PC-3 (cell line): ENCODE measurements around the gene UCP2. TPM values are rescaled to one million over a fixed set of nuclear protein-coding genes. Genes with fewer than 3 reads are reported as not detected.

Experiments
- ATAC-seq: fragments of 200-7000 bp; cut with Tn5 transposase; 2 replicates; pipeline ENCODE4 v1.9.1; 2020; ENCODE audit warnings: mild to moderate bottlenecking, moderate library complexity
- BruUV-seq: library from RNA; stranded (reverse); fragments of 400-500 nt; replicated peaks from 2 replicates; lab custom pipeline; 2021; lab: Mats Ljungman, UMichigan
- CTCF ChIA-PET: fragments of 300-600 bp; sonication (Branson Sonifier 250); formaldehyde crosslinking; loops from one replicate; lab custom pipeline; 2022; ENCODE audit warnings: antibody characterized with exemption; lab: Charles Lee
- POLR2A ChIA-PET: fragments of 300-600 bp; sonication (Branson Sonifier 250); formaldehyde crosslinking; loops from one replicate; lab custom pipeline; 2022; ENCODE audit warnings: antibody characterized with exemption; ENCODE audit not compliant: unreplicated experiment; lab: Charles Lee
- DNase-seq: peaks from one replicate; pipeline ENCODE4 v3.0.0-alpha.2; 2015
- H2AFZ ChIP-seq: fragments of 300-600 bp; sonication (generic); 2 replicates; pipeline ENCODE4 v1.6.0; 2016; ENCODE audit warnings: antibody characterized with exemption, low read length
- H3F3A ChIP-seq: fragments of 300-600 bp; sonication (generic); one replicate; pipeline ENCODE4 v1.6.0; 2017; ENCODE audit warnings: antibody characterized with exemption, low read length, control low read depth, mild to moderate bottlenecking; ENCODE audit not compliant: unreplicated experiment
- H3K27ac ChIP-seq: fragments of 300-600 bp; sonication (generic); 2 replicates; pipeline ENCODE4 v1.5.1; 2016; ENCODE audit warnings: mild to moderate bottlenecking, low read length
- H3K27me3 ChIP-seq: fragments of 300-600 bp; sonication (generic); 2 replicates; pipeline ENCODE4 v1.6.1; 2016; ENCODE audit warnings: low read length, mixed read lengths
- H3K36me3 ChIP-seq: fragments of 300-600 bp; sonication (generic); 2 replicates; pipeline ENCODE4 v1.6.1; 2016; ENCODE audit warnings: low read depth, mixed run types, low read length, mixed read lengths
- H3K4me1 ChIP-seq: fragments of 300-600 bp; sonication (generic); 2 replicates; pipeline ENCODE4 v1.5.1; 2016; ENCODE audit warnings: low read length; ENCODE audit not compliant: insufficient read depth
- H3K4me2 ChIP-seq: fragments of 300-600 bp; sonication (generic); 2 replicates; pipeline ENCODE4 v1.6.0; 2016; ENCODE audit warnings: low read length
- H3K4me3 ChIP-seq: fragments of 300-600 bp; sonication (generic); 2 replicates; pipeline ENCODE4 v1.5.1; 2016; ENCODE audit warnings: mild to moderate bottlenecking, low read length, mixed read lengths
- H3K79me2 ChIP-seq: fragments of 300-600 bp; sonication (generic); 2 replicates; pipeline ENCODE4 v1.6.1; 2017; ENCODE audit warnings: low read length, mixed read lengths
- H3K9ac ChIP-seq: fragments of 300-600 bp; sonication (generic); 2 replicates; pipeline ENCODE4 v1.6.0; 2016; ENCODE audit warnings: mild to moderate bottlenecking, low read length
- H3K9me2 ChIP-seq: fragments of 300-600 bp; sonication (generic); replicated peaks from 2 replicates; pipeline ENCODE4 v1.6.1; 2016; ENCODE audit warnings: mixed run types, low read length, mixed read lengths
- H3K9me3 ChIP-seq: fragments of 300-600 bp; sonication (generic); 2 replicates; pipeline ENCODE4 v1.6.1; 2016; ENCODE audit warnings: low read length, mixed read lengths
- H4K20me1 ChIP-seq: fragments of 300-600 bp; sonication (generic); 2 replicates; pipeline ENCODE4 v1.6.1; 2016; ENCODE audit warnings: low read length, mixed read lengths
- CTCF ChIP-seq: fragments of 300-600 bp; sonication (generic); conservative IDR thresholded peaks from 2 replicates; pipeline ENCODE4 v1.5.1; 2017; ENCODE audit warnings: antibody characterized with exemption, low read depth, mild to moderate bottlenecking, low read length
- EZH2 ChIP-seq: fragments of 300-600 bp; sonication (generic); IDR thresholded peaks from one replicate; pipeline ENCODE4 v1.6.1; 2017; ENCODE audit warnings: antibody characterized with exemption, mild to moderate bottlenecking, low read length; ENCODE audit not compliant: unreplicated experiment
- EZH2phosphoT487 ChIP-seq: fragments of 300-600 bp; sonication (generic); IDR thresholded peaks from 2 replicates; pipeline ENCODE4 v1.6.1; 2018; ENCODE audit warnings: mild to moderate bottlenecking, antibody characterized with exemption, low read length, borderline replicate concordance
- intact Hi-C: fragments of 100-400 bp; cut with micrococcal nuclease; formaldehyde crosslinking; loops from 2 replicates; pipeline ENCODE4 v1.9.0; 2023
- total RNA-seq: library from RNA; depleted of rRNA; stranded (reverse); fragments of >200 nt; gene quantifications from 2 replicates; pipeline ENCODE4 v1.2.3, GENCODE V29; 2014

Gene UCP2
- total RNA-seq, 1 experiment from 2014 or later, result 6.4 TPM

GRCh38 chr11:73978576-73979086 is 4.0 kb downstream of the UCP2 start:
- no peak for ATAC-seq
- intact Hi-C loops, result no loop called here
- H3K27me3 ChIP-seq, result no peaks in the 10 kb centered on the region
- H3K4me3 ChIP-seq, result no peak overlapping the region
- no peaks in the 10 kb centered on the region for H3K9me3 ChIP-seq
- no peaks in the 10 kb centered on the region for H4K20me1 ChIP-seq
- H3K4me1 ChIP-seq, result peaks cover 34% of the 10 kb centered on the region
- H3K36me3 ChIP-seq, result peaks cover 17% of the 10 kb centered on the region
- H3K9ac ChIP-seq, result no peak overlapping the region
- no peak for DNase-seq
- BruUV-seq, result no TSS peak
- H3F3A ChIP-seq, result no peaks in the 10 kb centered on the region
- H2AFZ ChIP-seq, result no peak overlapping the region
- CTCF ChIA-PET, result no interaction called here
- H3K79me2 ChIP-seq, result peaks cover 8% of the 10 kb centered on the region; the same call in 1 of the 2 replicates
- no peak overlapping the region for H3K27ac ChIP-seq
- POLR2A ChIA-PET, result no interaction called here
- no peak overlapping the region for H3K4me2 ChIP-seq
- H3K9me2 ChIP-seq, result no peaks in the 10 kb centered on the region
- TF ChIP-seq CTCF, result no peak
- TF ChIP-seq EZH2, result no peak
- TF ChIP-seq EZH2phosphoT487, result no peak

GRCh38 chr11:73977856-73978519 is 4.7 kb downstream of the UCP2 start:
- Histone ChIP-seq H3K9me3 (no peaks in the 10 kb centered on the region), H3K4me1 (peaks cover 30% of the 10 kb centered on the region), H3K79me2 (peaks cover 8% of the 10 kb centered on the region; the same call in 1 of the 2 replicates), H3K4me3 (no peak overlapping the region), H2AFZ (no peak overlapping the region), H3K9me2 (no peaks in the 10 kb centered on the region), H3K36me3 (peaks cover 17% of the 10 kb centered on the region), H3K27me3 (no peaks in the 10 kb centered on the region), H4K20me1 (no peaks in the 10 kb centered on the region), H3K9ac (no peak overlapping the region), H3K27ac (no peak overlapping the region), H3K4me2 (no peak overlapping the region), H3F3A (no peaks in the 10 kb centered on the region)
- DNase-seq (no peak), ATAC-seq (no peak)
- POLR2A ChIA-PET, result no interaction called here
- intact Hi-C loops, result no loop called here
- TF ChIP-seq EZH2phosphoT487 (no peak), CTCF (no peak), EZH2 (no peak)
- CTCF ChIA-PET, result no interaction called here
- no TSS peak for BruUV-seq

GRCh38 chr11:73976451-73977151 is 6.0 kb downstream of the UCP2 start:
- H3K4me3 ChIP-seq, result no peak overlapping the region
- H3K27me3 ChIP-seq, result no peaks in the 10 kb centered on the region
- H3K9ac ChIP-seq, result no peak overlapping the region
- H2AFZ ChIP-seq, result no peak overlapping the region
- BruUV-seq, result no TSS peak
- no peak for DNase-seq
- intact Hi-C loops, result no loop called here
- peaks cover 20% of the 10 kb centered on the region for H3K4me1 ChIP-seq
- no peaks in the 10 kb centered on the region for H3K9me3 ChIP-seq
- H3K79me2 ChIP-seq, result no peaks in the 10 kb centered on the region
- H4K20me1 ChIP-seq, result no peaks in the 10 kb centered on the region
- ChIA-PET CTCF (no interaction called here), POLR2A (interaction anchor here (0.6 kb wide), 1 partner anchor 113 kb away, joined by 5 read pairs; no protein-coding TSS in a partner anchor)
- TF ChIP-seq EZH2, result no peak
- no peak for TF ChIP-seq CTCF
- TF ChIP-seq EZH2phosphoT487, result no peak
- H3F3A ChIP-seq, result no peaks in the 10 kb centered on the region
- H3K4me2 ChIP-seq, result no peak overlapping the region
- H3K27ac ChIP-seq, result no peak overlapping the region
- ATAC-seq, result no peak
- peaks cover 17% of the 10 kb centered on the region for H3K36me3 ChIP-seq
- H3K9me2 ChIP-seq, result no peaks in the 10 kb centered on the region
